ENCODE data around the gene ACADSB. TPM values are rescaled to one million over a fixed set of nuclear protein-coding genes. Genes with fewer than 3 reads are reported as not detected.

ACADSB gene
- polyA plus RNA-seq, 1 of the 3 experiments (the other 2 are of a cell fraction), result 5.9 TPM

GRCh38 chr10:123013456-123014419 is 4.9 kb downstream of the ACADSB start (continued):
- TF ChIP-seq CTCF (IDR thresholded peaks at IDR 0.05), result no peak
- no peak for TF ChIP-seq FOSL2 (IDR thresholded peaks at IDR 0.05; ENCODE audit: borderline replicate concordance, low read depth)
- TF ChIP-seq RXRA (IDR thresholded peaks at IDR 0.05; ENCODE audit: borderline replicate concordance, low read depth), result no peak

GRCh38 chr10:123014772-123015171 is 6.0 kb downstream of the ACADSB start:
- no peak for DNase-seq
- no peaks in the 10 kb centered on the region for H3K9me3 ChIP-seq
- H3K27ac ChIP-seq (ENCODE audit: low read depth in 2 of 2, low read length in 1 of 2), result no peak overlapping the region
- no peaks in the 10 kb centered on the region for H3K36me3 ChIP-seq (replicated peaks in 1 of 2; ENCODE audit: control insufficient read depth in 1 of 2, insufficient read depth in 2 of 2, low read length in 1 of 2)
- H2AFZ ChIP-seq (ENCODE audit: low read depth), result no peak overlapping the region
- no peak for TF ChIP-seq CHD2 (IDR thresholded peaks at IDR 0.05; ENCODE audit: low read length, partially characterized antibody)
- TF ChIP-seq MAX (IDR thresholded peaks at IDR 0.05; ENCODE audit: low read depth), result no peak
- TF ChIP-seq SIN3A (IDR thresholded peaks at IDR 0.05; ENCODE audit: borderline replicate concordance, low read depth, low read length), result no peak
- TF ChIP-seq MXI1 (IDR thresholded peaks at IDR 0.05; ENCODE audit: low read depth, low read length), result no peak
- no peak for TF ChIP-seq USF1 (IDR thresholded peaks at IDR 0.05; ENCODE audit: borderline replicate concordance, low read depth)
- TF ChIP-seq EP300 (IDR thresholded peaks at IDR 0.05; ENCODE audit: borderline replicate concordance in 1 of 2, low read depth in 1 of 2, low read length in 1 of 2), result no peak
- no peak for TF ChIP-seq ZBTB33 (IDR thresholded peaks at IDR 0.05; ENCODE audit: borderline replicate concordance, low read depth)
- no peak for TF ChIP-seq TAF1 (IDR thresholded peaks at IDR 0.05; ENCODE audit: borderline replicate concordance, low read depth, low read length)
- no peak for TF ChIP-seq GABPA (IDR thresholded peaks at IDR 0.05; ENCODE audit: low read depth)
- TF ChIP-seq RFX5 (IDR thresholded peaks at IDR 0.05; ENCODE audit: low read length), result no peak
- no peak for TF ChIP-seq JUND (IDR thresholded peaks at IDR 0.05)
- no peak for TF ChIP-seq POLR2AphosphoS5 (IDR thresholded peaks at IDR 0.05; ENCODE audit: low read depth, low read length)
- no peak for TF ChIP-seq CTCF (IDR thresholded peaks at IDR 0.05)
- no peak for TF ChIP-seq FOXJ3 (CRISPR knock-in tag; IDR thresholded peaks at IDR 0.05)
- TF ChIP-seq GATA2 (CRISPR knock-in tag; IDR thresholded peaks at IDR 0.05), result no peak
- TF ChIP-seq IRF3 (IDR thresholded peaks at IDR 0.05; ENCODE audit: low read depth, low read length), result no peak
- POLR2A ChIA-PET, result no interaction called here
- no peaks in the 10 kb centered on the region for H4K20me1 ChIP-seq (ENCODE audit: insufficient read depth)
- H3K4me1 ChIP-seq (ENCODE audit: control insufficient read depth in 1 of 2, insufficient read depth in 2 of 2, low read depth in 1 of 2, low read length in 1 of 2), result no peaks in the 10 kb centered on the region; a peak in 1 of 4 replicates
- no peaks in the 10 kb centered on the region for H3K27me3 ChIP-seq (ENCODE audit: insufficient read depth)
- WGBS (ENCODE audit: low lambda C conversion rate), result 94% methylated on average over 2 of the region's 2 CpGs
- H3K9me2 ChIP-seq, result no peaks in the 10 kb centered on the region
- H3K4me3 ChIP-seq (ENCODE audit: low read depth in 2 of 2, low read length in 1 of 2), result no peak overlapping the region
- no peak overlapping the region for H3K4me2 ChIP-seq
- CTCF ChIA-PET, result interaction anchor here (1.1 to 1.3 kb wide), 3 partner anchors 23 to 32 kb away, joined by 3 to 9 read pairs (median 3); no protein-coding TSS in a partner anchor
- no peak overlapping the region for H3K9ac ChIP-seq
- no peaks in the 10 kb centered on the region; the same call in 1 of the 2 replicates for H3K79me2 ChIP-seq (ENCODE audit: insufficient read depth)
- no peaks in the 10 kb centered on the region for H3F3A ChIP-seq (replicated peaks; ENCODE audit: insufficient read depth)

All from SK-N-SH (cell line).